ENCODE measurements around the gene SCAPER.
"Not testable (repeated sequence)": the region's sequence is repeated elsewhere in the genome, so short reads cannot be mapped to it uniquely, and the experiment has no call there.

The SCAPER gene

DNA sequence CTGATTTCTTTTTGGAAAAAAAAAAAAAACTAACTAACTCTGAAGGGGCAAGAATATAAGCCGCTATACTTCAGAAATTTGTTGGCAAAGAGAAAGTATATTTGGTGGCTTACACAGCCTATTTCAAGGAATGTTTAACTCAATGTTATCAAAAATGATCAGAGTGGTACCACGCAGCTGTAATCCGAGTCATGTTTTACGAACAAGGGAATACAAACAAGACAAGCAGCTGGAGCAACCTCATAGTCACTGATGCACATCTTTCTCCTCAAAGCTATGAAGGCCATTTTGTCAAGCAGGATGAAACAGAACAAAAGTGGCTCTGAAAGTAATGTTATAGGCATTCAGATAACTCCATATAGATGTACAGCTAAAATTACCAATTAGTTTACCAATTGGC is 81.2 kb downstream of the SCAPER start:
- Histone ChIP-seq H3K9me3 (ENCODE audit: control insufficient read depth, insufficient read depth, low read depth, low read length) (no peaks in the 10 kb centered on the region), H3K27ac (ENCODE audit: extremely low read depth, low read depth, low read length) (no peak overlapping the region), H3K36me3 (ENCODE audit: control insufficient read depth in 2 of 2, insufficient read depth in 1 of 2, low read length in 2 of 2) (no peaks in the 10 kb centered on the region), H3K4me3 (ENCODE audit: low read depth, low read length) (no peak overlapping the region), H3K4me1 (ENCODE audit: control insufficient read depth, insufficient read depth, low read length) (no peaks in the 10 kb centered on the region)
- TF ChIP-seq, protein P1, sequence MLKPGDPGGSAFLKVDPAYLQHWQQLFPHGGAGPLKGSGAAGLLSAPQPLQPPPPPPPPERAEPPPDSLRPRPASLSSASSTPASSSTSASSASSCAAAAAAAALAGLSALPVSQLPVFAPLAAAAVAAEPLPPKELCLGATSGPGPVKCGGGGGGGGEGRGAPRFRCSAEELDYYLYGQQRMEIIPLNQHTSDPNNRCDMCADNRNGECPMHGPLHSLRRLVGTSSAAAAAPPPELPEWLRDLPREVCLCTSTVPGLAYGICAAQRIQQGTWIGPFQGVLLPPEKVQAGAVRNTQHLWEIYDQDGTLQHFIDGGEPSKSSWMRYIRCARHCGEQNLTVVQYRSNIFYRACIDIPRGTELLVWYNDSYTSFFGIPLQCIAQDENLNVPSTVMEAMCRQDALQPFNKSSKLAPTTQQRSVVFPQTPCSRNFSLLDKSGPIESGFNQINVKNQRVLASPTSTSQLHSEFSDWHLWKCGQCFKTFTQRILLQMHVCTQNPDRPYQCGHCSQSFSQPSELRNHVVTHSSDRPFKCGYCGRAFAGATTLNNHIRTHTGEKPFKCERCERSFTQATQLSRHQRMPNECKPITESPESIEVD (tag by site-specific recombination; IDR thresholded peaks at IDR 0.05), result peak; percentile 53; the same call in 1 of the 2 replicates
- TF ChIP-seq ZNF707 (tag by site-specific recombination; IDR thresholded peaks at IDR 0.05), result no peak
- peak; percentile 78; the same call in 1 of the 2 replicates for TF ChIP-seq ZNF677 (tag by site-specific recombination; IDR thresholded peaks at IDR 0.05)
- TF ChIP-seq, protein P2, sequence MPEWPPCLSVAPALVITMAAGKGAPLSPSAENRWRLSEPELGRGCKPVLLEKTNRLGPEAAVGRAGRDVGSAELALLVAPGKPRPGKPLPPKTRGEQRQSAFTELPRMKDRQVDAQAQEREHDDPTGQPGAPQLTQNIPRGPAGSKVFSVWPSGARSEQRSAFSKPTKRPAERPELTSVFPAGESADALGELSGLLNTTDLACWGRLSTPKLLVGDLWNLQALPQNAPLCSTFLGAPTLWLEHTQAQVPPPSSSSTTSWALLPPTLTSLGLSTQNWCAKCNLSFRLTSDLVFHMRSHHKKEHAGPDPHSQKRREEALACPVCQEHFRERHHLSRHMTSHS (tag by site-specific recombination; IDR thresholded peaks at IDR 0.05), result no peak
- POLR2A ChIA-PET, result no interaction called here
- CTCF ChIA-PET, result no interaction called here

DNA sequence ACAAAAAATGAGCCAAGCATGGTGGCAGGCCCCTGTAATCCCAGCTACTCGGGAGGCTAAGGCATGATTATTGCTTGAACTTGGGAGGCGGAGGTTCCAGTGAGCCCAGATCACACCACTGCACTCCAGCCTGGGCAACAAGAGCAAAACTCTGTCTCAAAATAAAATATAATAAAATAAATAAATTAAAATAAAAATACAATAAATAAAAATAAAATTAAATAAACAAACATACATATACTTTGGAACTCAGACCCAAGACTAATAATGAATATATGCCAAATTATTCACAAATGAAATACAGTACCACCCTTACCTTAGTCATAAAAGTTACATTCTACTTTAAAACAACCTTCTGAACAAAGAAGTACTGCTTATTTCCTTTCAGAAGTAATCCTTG is 81.8 kb downstream of the SCAPER start:
- Histone ChIP-seq H3K36me3 (ENCODE audit: control insufficient read depth in 2 of 2, insufficient read depth in 1 of 2, low read length in 2 of 2) (no peaks in the 10 kb centered on the region), H3K4me3 (ENCODE audit: low read depth, low read length) (no peak overlapping the region), H3K9me3 (ENCODE audit: control insufficient read depth, insufficient read depth, low read depth, low read length) (no peaks in the 10 kb centered on the region), H3K4me1 (ENCODE audit: control insufficient read depth, insufficient read depth, low read length) (no peaks in the 10 kb centered on the region), H3K27ac (ENCODE audit: extremely low read depth, low read depth, low read length) (no peak overlapping the region)
- POLR2A ChIA-PET, result no interaction called here
- TF ChIP-seq ZNF324 (tag by site-specific recombination; IDR thresholded peaks at IDR 0.05), result no peak
- no peak for TF ChIP-seq BCL11B (tag by site-specific recombination; IDR thresholded peaks at IDR 0.05; ENCODE audit: low read depth)
- TF ChIP-seq ZNF555 (tag by site-specific recombination; conservative IDR thresholded peaks at IDR 0.05), result no peak
- CTCF ChIA-PET, result no interaction called here

DNA sequence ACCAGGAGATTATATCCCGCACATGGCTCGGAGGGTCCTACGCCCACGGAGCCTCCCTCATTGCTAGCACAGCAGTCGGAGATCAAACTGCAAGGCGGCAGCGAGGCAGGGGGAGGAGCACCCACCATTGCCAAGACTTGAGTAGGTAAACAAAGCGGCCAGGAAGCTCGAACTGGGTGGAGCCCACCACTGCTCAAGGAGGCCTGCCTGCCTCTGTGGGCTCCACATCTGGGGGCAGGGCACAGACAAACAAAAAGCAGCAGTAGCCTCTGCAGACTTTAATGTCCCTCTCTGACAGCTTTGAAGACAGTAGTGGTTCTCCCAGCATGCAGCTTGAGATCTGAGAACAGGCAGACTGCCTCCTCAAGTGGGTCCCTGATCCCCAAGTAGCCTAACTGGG is 86.2 kb downstream of the SCAPER start:
- POLR2A ChIA-PET; H3K27ac ChIP-seq (ENCODE audit: extremely low read depth, low read depth, low read length); H3K4me1 ChIP-seq (ENCODE audit: control insufficient read depth, insufficient read depth, low read length); H3K9me3 ChIP-seq (ENCODE audit: control insufficient read depth, insufficient read depth, low read depth, low read length); H3K36me3 ChIP-seq (ENCODE audit: control insufficient read depth in 2 of 2, insufficient read depth in 1 of 2, low read length in 2 of 2); H3K4me3 ChIP-seq (ENCODE audit: low read depth, low read length): not testable (repeated sequence)
- CTCF ChIA-PET, result interaction anchor here (0.6 kb wide), 1 partner anchor 532 kb away, joined by 3 read pairs; no protein-coding TSS in a partner anchor

DNA sequence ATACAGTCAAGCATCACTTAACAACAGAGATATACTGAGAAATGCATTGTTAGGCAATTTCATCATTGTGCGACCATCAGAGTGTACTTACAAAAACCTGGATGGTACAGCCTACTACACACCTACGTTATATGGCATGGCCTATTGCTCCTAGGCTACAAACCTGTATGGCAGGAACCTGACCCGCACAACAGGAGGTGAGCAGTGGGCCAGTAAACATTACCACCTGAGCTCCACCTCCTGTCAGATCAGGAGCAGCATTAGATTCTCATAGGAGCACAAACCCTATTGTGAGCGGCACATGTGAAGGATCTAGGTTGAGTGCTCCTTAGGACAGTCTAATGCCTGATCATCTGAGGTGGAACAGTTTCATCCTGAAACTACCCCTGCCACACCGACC is 89.7 kb downstream of the SCAPER start:
- TF ChIP-seq, protein P3, sequence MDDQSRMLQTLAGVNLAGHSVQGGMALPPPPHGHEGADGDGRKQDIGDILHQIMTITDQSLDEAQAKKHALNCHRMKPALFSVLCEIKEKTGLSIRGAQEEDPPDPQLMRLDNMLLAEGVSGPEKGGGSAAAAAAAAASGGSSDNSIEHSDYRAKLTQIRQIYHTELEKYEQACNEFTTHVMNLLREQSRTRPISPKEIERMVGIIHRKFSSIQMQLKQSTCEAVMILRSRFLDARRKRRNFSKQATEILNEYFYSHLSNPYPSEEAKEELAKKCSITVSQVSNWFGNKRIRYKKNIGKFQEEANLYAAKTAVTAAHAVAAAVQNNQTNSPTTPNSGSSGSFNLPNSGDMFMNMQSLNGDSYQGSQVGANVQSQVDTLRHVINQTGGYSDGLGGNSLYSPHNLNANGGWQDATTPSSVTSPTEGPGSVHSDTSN (CRISPR knock-in tag; IDR thresholded peaks at IDR 0.05), result no peak
- TF ChIP-seq ZNF202 (tag by site-specific recombination; IDR thresholded peaks at IDR 0.05; ENCODE audit: borderline replicate concordance), result no peak
- TF ChIP-seq SETDB1 (IDR thresholded peaks at IDR 0.05; ENCODE audit: insufficient read length, low read length), result no peak
- TF ChIP-seq ZFP41 (tag by site-specific recombination; IDR thresholded peaks at IDR 0.05; ENCODE audit: borderline replicate concordance), result no peak
- TF ChIP-seq ZNF830 (tag by site-specific recombination; IDR thresholded peaks at IDR 0.05; ENCODE audit: low read depth), result no peak
- TF ChIP-seq ZFHX2 (tag by site-specific recombination; conservative IDR thresholded peaks at IDR 0.05), result no peak
- no peak for TF ChIP-seq HOXD13 (CRISPR knock-in tag; IDR thresholded peaks at IDR 0.05; ENCODE audit: borderline replicate concordance)
- TF ChIP-seq, protein P4, sequence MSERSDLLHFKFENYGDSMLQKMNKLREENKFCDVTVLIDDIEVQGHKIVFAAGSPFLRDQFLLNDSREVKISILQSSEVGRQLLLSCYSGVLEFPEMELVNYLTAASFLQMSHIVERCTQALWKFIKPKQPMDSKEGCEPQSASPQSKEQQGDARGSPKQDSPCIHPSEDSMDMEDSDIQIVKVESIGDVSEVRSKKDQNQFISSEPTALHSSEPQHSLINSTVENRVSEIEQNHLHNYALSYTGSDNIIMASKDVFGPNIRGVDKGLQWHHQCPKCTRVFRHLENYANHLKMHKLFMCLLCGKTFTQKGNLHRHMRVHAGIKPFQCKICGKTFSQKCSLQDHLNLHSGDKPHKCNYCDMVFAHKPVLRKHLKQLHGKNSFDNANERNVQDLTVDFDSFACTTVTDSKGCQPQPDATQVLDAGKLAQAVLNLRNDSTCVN (tag by site-specific recombination; optimal IDR thresholded peaks at IDR 0.05), result no peak
- TF ChIP-seq, protein P5, sequence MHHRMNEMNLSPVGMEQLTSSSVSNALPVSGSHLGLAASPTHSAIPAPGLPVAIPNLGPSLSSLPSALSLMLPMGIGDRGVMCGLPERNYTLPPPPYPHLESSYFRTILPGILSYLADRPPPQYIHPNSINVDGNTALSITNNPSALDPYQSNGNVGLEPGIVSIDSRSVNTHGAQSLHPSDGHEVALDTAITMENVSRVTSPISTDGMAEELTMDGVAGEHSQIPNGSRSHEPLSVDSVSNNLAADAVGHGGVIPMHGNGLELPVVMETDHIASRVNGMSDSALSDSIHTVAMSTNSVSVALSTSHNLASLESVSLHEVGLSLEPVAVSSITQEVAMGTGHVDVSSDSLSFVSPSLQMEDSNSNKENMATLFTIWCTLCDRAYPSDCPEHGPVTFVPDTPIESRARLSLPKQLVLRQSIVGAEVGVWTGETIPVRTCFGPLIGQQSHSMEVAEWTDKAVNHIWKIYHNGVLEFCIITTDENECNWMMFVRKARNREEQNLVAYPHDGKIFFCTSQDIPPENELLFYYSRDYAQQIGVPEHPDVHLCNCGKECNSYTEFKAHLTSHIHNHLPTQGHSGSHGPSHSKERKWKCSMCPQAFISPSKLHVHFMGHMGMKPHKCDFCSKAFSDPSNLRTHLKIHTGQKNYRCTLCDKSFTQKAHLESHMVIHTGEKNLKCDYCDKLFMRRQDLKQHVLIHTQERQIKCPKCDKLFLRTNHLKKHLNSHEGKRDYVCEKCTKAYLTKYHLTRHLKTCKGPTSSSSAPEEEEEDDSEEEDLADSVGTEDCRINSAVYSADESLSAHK (tag by site-specific recombination; IDR thresholded peaks at IDR 0.05), result no peak
- no peak for TF ChIP-seq GLI2 (tag by site-specific recombination; IDR thresholded peaks at IDR 0.05; ENCODE audit: borderline replicate concordance, low read depth)
- no peak for TF ChIP-seq ZNF747 (tag by site-specific recombination; IDR thresholded peaks at IDR 0.05)
- TF ChIP-seq ZBTB48 (tag by site-specific recombination; IDR thresholded peaks at IDR 0.05), result no peak
- TF ChIP-seq FEZF1 (tag by site-specific recombination; IDR thresholded peaks at IDR 0.05), result no peak
- no peak for TF ChIP-seq ZNF138 (tag by site-specific recombination; IDR thresholded peaks at IDR 0.05; ENCODE audit: borderline replicate concordance)
- Histone ChIP-seq H3K36me3 (ENCODE audit: control insufficient read depth in 2 of 2, insufficient read depth in 1 of 2, low read length in 2 of 2) (no peaks in the 10 kb centered on the region; a peak in 1 of 3 replicates), H3K4me3 (ENCODE audit: low read depth, low read length) (no peak overlapping the region), H3K4me1 (ENCODE audit: control insufficient read depth, insufficient read depth, low read length) (no peaks in the 10 kb centered on the region), H3K27ac (ENCODE audit: extremely low read depth, low read depth, low read length) (no peak overlapping the region), H3K9me3 (ENCODE audit: control insufficient read depth, insufficient read depth, low read depth, low read length) (no peaks in the 10 kb centered on the region)
- ChIA-PET CTCF (interaction anchor here (0.6 kb wide), 1 partner anchor 298 kb away, joined by 3 read pairs; no protein-coding TSS in a partner anchor), POLR2A (no interaction called here)

All from HEK293 (cell line).